Erythroblast (primary cell): Measurements from ENCODE around the gene DGKH.

Experiments
- GATA1 ChIP-seq: IDR thresholded peaks from 2 replicates; pipeline ENCODE4 v1.6.1; 2011; ENCODE audit warnings: low read depth, mild to moderate bottlenecking, control low read depth, low read length, moderate library complexity
- POLR2A ChIP-seq: IDR thresholded peaks from 2 replicates; pipeline ENCODE4 v1.6.1; 2011; ENCODE audit warnings: mild to moderate bottlenecking, low read length

DNA sequence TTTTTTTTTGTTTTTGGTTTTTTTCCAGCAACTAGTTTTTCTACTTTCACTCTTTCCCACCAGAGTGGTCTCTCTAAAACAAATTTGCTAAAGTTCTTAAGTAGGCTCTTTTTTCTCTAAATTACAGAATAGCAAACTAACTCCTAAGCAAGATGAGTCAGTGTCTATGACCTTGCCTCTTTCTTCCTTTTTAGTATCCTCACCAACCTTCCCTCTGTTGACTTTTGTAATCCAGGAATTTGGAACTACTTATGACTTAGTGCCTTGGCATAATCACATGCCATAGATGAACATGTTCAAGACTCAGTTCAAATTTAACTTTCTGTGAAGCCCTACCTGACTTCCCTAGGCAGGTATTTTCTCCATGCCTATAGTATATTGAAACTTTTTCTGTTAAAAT lies 191.2 kb downstream of the DGKH start:
- no peak for TF ChIP-seq POLR2A
- no peak for TF ChIP-seq GATA1
